Mammary epithelial cell (primary cell): ENCODE measurements around the gene TRPV2.

Experiments
- CTCF ChIP-seq, 2 donors: IDR thresholded peaks in 1 of 2; conservative IDR thresholded peaks in 1 of 2; 2 replicates each; pipeline ENCODE4 v1.5.1; 2011 to 2012; ENCODE audit warnings: inconsistent platforms in 2 of 2, low read length in 2 of 2, mild to moderate bottlenecking in 2 of 2, control low read depth in 1 of 2, low read depth in 1 of 2; ENCODE audit not compliant: insufficient read depth in 1 of 2; ENCODE audit errors: extremely low read depth in 1 of 2
- EZH2 ChIP-seq: IDR thresholded peaks from 2 replicates; pipeline ENCODE4 v1.6.1; 2012; ENCODE audit warnings: low read length, inconsistent platforms, borderline replicate concordance

DNA sequence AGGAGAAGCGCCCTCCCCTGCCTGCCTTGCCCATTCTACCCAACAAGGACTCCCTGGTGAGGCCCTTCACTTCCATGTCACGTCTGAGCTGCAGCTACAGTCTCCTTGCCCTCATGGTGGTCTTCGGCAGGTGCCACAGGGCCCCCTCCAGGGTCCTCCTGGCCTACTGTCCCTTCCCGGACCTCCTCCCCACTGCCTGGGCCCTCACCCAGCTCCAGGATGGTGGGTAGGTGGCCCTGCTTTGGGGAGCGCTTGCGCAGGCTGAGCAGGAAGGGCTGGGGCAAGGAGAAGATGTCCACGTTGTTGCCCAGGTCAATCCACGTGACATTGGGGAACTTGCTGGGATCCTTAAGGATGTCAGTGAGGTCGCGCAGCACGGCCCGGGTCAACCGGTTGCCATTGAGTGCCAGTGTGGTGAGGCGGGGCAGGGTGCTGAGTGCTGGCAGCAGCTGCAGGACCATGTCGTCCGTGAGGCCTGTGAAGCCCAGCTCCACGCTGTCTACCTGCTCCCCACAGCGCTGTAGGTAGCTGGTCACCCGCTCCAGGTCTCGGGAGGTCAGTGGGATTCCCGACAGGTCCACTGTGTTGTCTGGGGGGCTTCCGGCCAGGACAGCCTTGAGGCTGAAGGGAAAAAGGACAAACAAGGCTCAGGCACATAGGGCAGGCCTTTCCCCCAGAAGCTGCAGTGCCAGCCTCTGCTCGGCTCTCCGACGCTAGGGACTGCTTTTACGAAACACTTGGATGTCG is 28.3 kb downstream of the TRPV2 start:
- TF ChIP-seq CTCF (conservative IDR thresholded peaks at IDR 0.05 in 1 of 2, IDR thresholded peaks at IDR 0.05 in 1 of 2; ENCODE audit: extremely low read depth in 1 of 2, insufficient read depth in 1 of 2, low read depth in 1 of 2, low read length in 2 of 2) (no peak), EZH2 (no peak)
